Natural killer cell (primary cell): ENCODE measurements around the gene TTLL1. TPM values are rescaled to one million over a fixed set of nuclear protein-coding genes. Genes with fewer than 3 reads are reported as not detected.

Experiments
- ATAC-seq, 3 donors: fragments of 150-1000 bp in 2 of 3; fragments of 200-7000 bp in 1 of 3; cut with Tn5 transposase; 1 replicate in 1 of 3; 2 replicates in 2 of 3; pipeline ENCODE4 v1.10.0; 2021; ENCODE audit warnings: mild to moderate bottlenecking in 2 of 3, moderate library complexity in 2 of 3
- DNase-seq, 2 donors: peaks; one replicate each; pipeline versions ENCODE4 v3.0.0 to v3.0.0-alpha.2; 2013 to 2021; ENCODE audit warnings: mixed read lengths in 1 of 2
- H3K27ac ChIP-seq: one replicate; pipeline ENCODE4 v1.5.1; 2013; ENCODE audit warnings: mild to moderate bottlenecking, low read length
- H3K27me3 ChIP-seq: one replicate; pipeline ENCODE4 v1.6.1; 2013; ENCODE audit warnings: low read length; ENCODE audit not compliant: control insufficient read depth, insufficient read depth
- H3K36me3 ChIP-seq: one replicate; pipeline ENCODE4 v1.6.1; 2013; ENCODE audit warnings: low read length; ENCODE audit not compliant: control insufficient read depth, insufficient read depth
- H3K4me1 ChIP-seq: one replicate; pipeline ENCODE4 v1.6.1; 2013; ENCODE audit warnings: low read length; ENCODE audit not compliant: control insufficient read depth, insufficient read depth
- H3K4me3 ChIP-seq: one replicate; pipeline ENCODE4 v1.5.1; 2013; ENCODE audit warnings: low read length
- H3K9me3 ChIP-seq: one replicate; pipeline ENCODE4 v1.6.1; 2013; ENCODE audit warnings: low read length; ENCODE audit not compliant: control insufficient read depth, insufficient read depth
- H3K27ac Mint-ChIP-seq, 2 donors: one replicate each; pipeline ENCODE4 v1.8.0; 2022; ENCODE audit warnings: mild to moderate bottlenecking in 2 of 2, mixed read lengths in 2 of 2, moderate library complexity in 1 of 2
- H3K27me3 Mint-ChIP-seq, 2 donors: one replicate each; pipeline ENCODE4 v1.8.0; 2022; ENCODE audit warnings: low read depth in 2 of 2, mixed read lengths in 2 of 2
- H3K36me3 Mint-ChIP-seq: one replicate; pipeline ENCODE4 v1.8.0; 2022; ENCODE audit warnings: mixed read lengths
- H3K4me1 Mint-ChIP-seq, 2 donors: one replicate each; pipeline ENCODE4 v1.8.0; 2022; ENCODE audit warnings: mixed read lengths in 2 of 2
- H3K4me3 Mint-ChIP-seq: one replicate; pipeline ENCODE4 v1.8.0; 2022; ENCODE audit warnings: mild to moderate bottlenecking, moderate library complexity, mixed read lengths
- H3K9me3 Mint-ChIP-seq, 2 donors: one replicate each; pipeline ENCODE4 v1.8.0; 2022; ENCODE audit warnings: mixed read lengths in 2 of 2
- WGBS: methylation state at CpG from one replicate; pipeline ENCODE4 v1.1.7; 2013; ENCODE audit warnings: missing lambda C conversion rate; ENCODE audit not compliant: insufficient coverage; 5-methylcytosine and 5-hydroxymethylcytosine counted together
- intact Hi-C: fragments of 100-400 bp; cut with micrococcal nuclease; formaldehyde crosslinking; loops from one replicate; pipeline ENCODE4 v1.14.2; 2022
- total RNA-seq, 4 donors: library from RNA; stranded (reverse); fragments of 120-200 nt in 1 of 4; gene quantifications; one replicate each; pipeline versions ENCODE4 v1.2.3 to v1.2.4, GENCODE V29; 2013 to 2022
- TF ChIP-seq, protein P1 (sequence below): fragments of 200-600 bp; IDR thresholded peaks from one replicate; pipeline ENCODE4 v1.8.0; 2022; ENCODE audit warnings: antibody characterized with exemption

The TTLL1 gene
- total RNA-seq, 3 donors from 2014 or later (not counting 1 experiment from before 2014, with no cell fraction given), result 4.4 to 6.5 (median 6.0) TPM

DNA sequence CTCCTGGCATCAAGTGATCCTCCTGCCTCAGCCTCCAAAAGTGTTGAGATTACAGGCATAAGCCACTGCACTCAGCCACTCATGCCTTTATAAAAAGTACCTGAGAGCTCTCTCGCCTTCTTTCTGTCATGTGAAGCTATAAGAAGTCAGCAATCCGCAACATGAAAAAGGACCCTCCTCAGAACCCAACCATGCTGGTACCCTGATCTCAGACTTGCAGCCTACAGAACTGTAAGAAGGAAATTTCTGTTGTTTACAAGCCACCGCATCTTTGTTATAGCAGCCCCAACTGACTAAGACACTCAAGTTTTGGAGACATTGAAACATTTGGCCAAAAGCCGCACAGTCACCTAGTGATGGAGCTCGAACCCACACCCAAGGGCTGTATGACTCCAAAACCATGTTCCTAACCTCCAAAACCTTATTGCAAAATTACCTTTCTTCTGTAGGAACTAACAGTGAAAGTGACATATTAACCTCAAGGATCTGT is 83.1 kb downstream of the TTLL1 start:
- Histone ChIP-seq H3K9me3 (no peaks in the 10 kb centered on the region), H3K36me3 (no peaks in the 10 kb centered on the region), H3K27ac (no peak overlapping the region), H3K4me1 (peaks cover 21% of the 10 kb centered on the region), H3K27me3 (no peaks in the 10 kb centered on the region), H3K4me3 (no peak overlapping the region)
- Mint-ChIP-seq H3K9me3 (no peaks in the 10 kb centered on the region), H3K36me3 (no peaks in the 10 kb centered on the region), H3K4me1 (peaks cover 48% of the 10 kb centered on the region in 2 donors), H3K27me3 (no peaks in the 10 kb centered on the region), H3K27ac (no peak overlapping the region), H3K4me3 (no peak overlapping the region)
- DNase-seq (no peak), ATAC-seq (no peak)
- TF ChIP-seq, protein P1, sequence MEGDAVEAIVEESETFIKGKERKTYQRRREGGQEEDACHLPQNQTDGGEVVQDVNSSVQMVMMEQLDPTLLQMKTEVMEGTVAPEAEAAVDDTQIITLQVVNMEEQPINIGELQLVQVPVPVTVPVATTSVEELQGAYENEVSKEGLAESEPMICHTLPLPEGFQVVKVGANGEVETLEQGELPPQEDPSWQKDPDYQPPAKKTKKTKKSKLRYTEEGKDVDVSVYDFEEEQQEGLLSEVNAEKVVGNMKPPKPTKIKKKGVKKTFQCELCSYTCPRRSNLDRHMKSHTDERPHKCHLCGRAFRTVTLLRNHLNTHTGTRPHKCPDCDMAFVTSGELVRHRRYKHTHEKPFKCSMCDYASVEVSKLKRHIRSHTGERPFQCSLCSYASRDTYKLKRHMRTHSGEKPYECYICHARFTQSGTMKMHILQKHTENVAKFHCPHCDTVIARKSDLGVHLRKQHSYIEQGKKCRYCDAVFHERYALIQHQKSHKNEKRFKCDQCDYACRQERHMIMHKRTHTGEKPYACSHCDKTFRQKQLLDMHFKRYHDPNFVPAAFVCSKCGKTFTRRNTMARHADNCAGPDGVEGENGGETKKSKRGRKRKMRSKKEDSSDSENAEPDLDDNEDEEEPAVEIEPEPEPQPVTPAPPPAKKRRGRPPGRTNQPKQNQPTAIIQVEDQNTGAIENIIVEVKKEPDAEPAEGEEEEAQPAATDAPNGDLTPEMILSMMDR, result no peak
- intact Hi-C loops, result no loop called here
- over 99% methylated on average over 5 of the region's 5 CpGs for WGBS

DNA sequence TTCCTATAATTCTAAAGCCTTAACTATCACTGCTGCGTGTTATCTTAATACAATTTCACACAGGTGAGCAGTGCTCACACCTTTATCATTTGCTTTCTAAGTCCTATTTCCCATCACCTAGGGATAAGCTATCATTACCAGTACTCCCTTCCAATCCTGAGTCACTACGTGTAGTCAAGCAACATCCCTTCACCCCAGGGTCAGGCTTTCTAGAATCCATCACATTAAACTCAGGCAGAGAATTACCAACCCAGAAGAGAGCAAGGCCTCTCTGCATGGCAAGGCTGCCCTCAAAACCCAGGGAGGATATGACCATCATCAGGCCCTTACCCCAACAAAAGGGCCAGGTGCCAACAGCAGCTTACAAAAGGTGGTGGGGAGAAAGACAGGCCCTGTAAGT is 84.1 kb downstream of the TTLL1 start:
- Histone ChIP-seq H3K27me3 (no peaks in the 10 kb centered on the region), H3K9me3 (no peaks in the 10 kb centered on the region), H3K4me1 (peaks cover 25% of the 10 kb centered on the region), H3K36me3 (no peaks in the 10 kb centered on the region), H3K27ac (no peak overlapping the region), H3K4me3 (no peak overlapping the region)
- H3K27me3 Mint-ChIP-seq, result no peaks in the 10 kb centered on the region
- H3K4me1 Mint-ChIP-seq, result peaks cover 57 to 58% of the 10 kb centered on the region in 2 donors
- DNase-seq, result no peak
- intact Hi-C loops, result no loop called here
- WGBS, result 96% methylated on average over 2 of the region's 2 CpGs
- ATAC-seq, result no peak
- H3K9me3 Mint-ChIP-seq, result no peaks in the 10 kb centered on the region
- H3K36me3 Mint-ChIP-seq, result no peaks in the 10 kb centered on the region
- no peak overlapping the region for H3K4me3 Mint-ChIP-seq
- H3K27ac Mint-ChIP-seq, result peak overlapping the region in 1 of 2 donors; percentile 7
- TF ChIP-seq, protein P1, result no peak

DNA sequence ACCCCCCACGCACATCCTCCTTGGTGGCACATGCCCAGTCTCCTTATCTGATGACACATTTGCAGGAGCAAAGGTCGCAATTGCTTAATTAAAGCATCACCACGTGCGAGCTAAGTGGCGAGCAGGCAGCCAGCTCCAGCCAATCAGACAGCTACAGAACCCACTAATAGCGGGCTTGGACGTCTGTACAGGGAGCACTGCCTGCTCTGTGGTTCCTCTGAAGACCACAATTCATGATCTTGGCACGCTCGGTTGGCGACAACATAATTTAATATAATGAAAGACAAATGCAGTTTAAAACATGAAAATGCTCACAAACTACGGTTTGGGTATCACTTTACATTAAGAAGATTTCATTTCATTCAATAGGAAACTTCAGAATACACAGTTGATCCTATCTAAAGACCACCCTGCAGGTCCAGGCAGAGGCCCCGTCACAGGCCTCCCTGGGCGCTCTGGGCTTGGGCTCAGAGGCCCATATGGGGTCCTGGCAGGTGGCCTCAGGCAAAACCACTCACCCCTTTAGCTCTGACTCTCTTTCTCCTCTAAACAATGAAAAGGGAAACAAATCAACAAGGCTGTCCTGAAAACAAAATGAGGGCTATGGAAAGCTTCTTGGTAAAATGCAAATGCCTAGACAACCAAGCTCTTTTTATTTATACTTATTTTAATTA is 84.7 kb downstream of the TTLL1 start:
- H3K4me1 ChIP-seq, result peaks cover 25% of the 10 kb centered on the region
- no peak overlapping the region for H3K27ac ChIP-seq
- 28% methylated on average over 13 of the region's 13 CpGs for WGBS
- no peak overlapping the region for H3K4me3 Mint-ChIP-seq
- H3K27ac Mint-ChIP-seq, result peak overlapping the region; percentile 7 to 64
- no peaks in the 10 kb centered on the region for H3K9me3 Mint-ChIP-seq
- no peaks in the 10 kb centered on the region for H3K36me3 ChIP-seq
- TF ChIP-seq, protein P1, result no peak
- no peaks in the 10 kb centered on the region for H3K9me3 ChIP-seq
- peak in 1 of 2 donors; percentile 26 for DNase-seq
- H3K36me3 Mint-ChIP-seq, result no peaks in the 10 kb centered on the region
- ATAC-seq, result peak; percentile 44 to 83 (median 72)
- H3K27me3 Mint-ChIP-seq, result no peaks in the 10 kb centered on the region
- intact Hi-C loops, result no loop called here
- H3K4me3 ChIP-seq, result no peak overlapping the region
- H3K4me1 Mint-ChIP-seq, result peaks cover 59 to 63% of the 10 kb centered on the region in 2 donors
- H3K27me3 ChIP-seq, result no peaks in the 10 kb centered on the region

DNA sequence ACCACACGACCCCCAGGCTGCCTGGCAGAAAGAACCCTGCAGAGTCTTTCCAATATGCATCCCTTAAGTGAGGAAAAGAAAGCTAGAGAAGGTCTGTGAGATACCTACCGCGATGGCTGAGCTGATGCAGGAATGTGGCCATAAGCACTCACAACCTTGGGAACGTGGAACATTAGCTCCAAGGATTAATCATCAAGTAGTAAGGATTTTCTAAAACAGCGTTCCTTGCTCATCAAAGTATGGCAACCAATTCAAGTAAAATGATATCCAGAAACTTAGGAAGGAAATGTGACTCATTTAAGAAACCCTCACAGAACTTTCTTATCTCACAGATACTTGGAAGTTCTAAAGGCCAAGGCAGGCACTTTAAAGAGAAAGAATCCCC is 87.0 kb downstream of the TTLL1 start:
- Mint-ChIP-seq H3K27ac (peak overlapping the region in 1 of 2 donors; percentile 61), H3K9me3 (no peaks in the 10 kb centered on the region), H3K4me3 (no peak overlapping the region), H3K4me1 (peaks cover 73 to 79% of the 10 kb centered on the region in 2 donors), H3K36me3 (no peaks in the 10 kb centered on the region), H3K27me3 (no peaks in the 10 kb centered on the region)
- intact Hi-C loops, result no loop called here
- Histone ChIP-seq H3K4me3 (no peak overlapping the region), H3K4me1 (peaks cover 28% of the 10 kb centered on the region), H3K27ac (no peak overlapping the region), H3K36me3 (no peaks in the 10 kb centered on the region), H3K27me3 (no peaks in the 10 kb centered on the region), H3K9me3 (no peaks in the 10 kb centered on the region)
- ATAC-seq, result no peak
- TF ChIP-seq, protein P1, result no peak
- no peak for DNase-seq
- WGBS, result 76% methylated on average over 5 of the region's 5 CpGs
